Stimulated activated CD4-positive, alpha-beta T cell treated with anti-CD3 and anti-CD28 coated beads, Interleukin-4, amount 100 ng/mL, for 4 hours (primary cell): ENCODE data around the gene TET1.
"Not testable (repeated sequence)": the region's sequence is repeated elsewhere in the genome, so short reads cannot be mapped to it uniquely, and the experiment has no call there.

Experiments
- DNase-seq, 2 experiments: peaks; one replicate each; pipeline ENCODE4 v3.0.0-alpha.2; 2020

The TET1 gene

DNA sequence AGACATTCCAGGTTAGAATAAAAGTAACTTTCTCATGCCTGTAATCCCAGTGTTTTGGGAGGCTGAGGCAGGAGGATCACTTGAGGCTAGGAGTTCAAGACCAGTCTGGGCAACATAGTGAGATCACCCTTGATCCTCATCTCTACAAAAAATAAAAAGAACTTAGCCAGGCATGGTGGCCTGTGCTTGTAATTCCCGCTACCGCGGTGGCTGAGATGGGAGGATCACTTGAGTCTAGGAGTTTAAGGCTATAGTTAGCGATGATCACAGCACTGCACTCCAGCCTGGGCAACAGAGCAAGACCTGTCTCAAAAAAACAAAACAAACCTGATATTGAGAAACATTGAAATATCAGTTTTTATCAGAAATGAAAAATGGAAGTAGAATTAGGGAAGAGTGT is 4.6 kb downstream of the TET1 start:
- no peak for DNase-seq

DNA sequence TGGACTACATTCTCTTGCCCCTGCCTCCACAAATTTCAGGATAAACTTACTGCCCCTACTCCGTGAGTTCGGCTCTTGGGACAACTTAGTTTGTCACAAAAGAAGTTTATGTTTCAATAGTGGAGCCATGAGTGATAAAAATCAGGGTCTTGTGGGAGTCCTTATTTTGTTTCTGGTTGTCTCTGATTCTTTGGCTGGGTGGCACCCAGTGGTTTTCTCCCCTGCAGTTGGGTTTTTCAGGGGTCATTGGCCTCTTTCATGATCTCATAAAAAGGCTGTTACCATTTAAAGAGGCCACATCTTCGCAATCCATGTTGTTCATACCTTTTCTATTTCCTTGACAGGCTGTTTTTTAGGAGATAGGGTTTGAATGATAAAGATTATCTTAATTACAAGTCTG is 5.5 kb downstream of the TET1 start:
- no peak for DNase-seq

DNA sequence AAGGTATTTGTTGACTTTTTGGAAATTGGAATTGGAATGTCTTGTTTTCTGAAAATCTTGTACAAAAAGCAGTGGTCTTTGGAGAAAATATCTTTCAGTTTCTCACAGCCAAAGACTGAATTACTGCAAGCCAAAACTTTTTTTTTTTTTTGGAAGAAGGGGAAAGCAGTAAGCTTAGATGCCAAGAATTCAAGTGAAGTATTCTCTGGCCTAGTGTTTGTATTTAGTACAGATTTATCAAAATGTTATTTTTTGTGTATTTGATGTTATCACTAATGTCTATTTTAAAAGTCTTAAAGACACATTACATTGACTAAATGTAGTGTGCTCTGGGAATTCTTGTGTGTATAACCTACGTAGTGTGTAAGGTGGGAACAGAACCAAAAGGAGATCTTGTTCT is 6.2 kb downstream of the TET1 start:
- DNase-seq = no peak

DNA sequence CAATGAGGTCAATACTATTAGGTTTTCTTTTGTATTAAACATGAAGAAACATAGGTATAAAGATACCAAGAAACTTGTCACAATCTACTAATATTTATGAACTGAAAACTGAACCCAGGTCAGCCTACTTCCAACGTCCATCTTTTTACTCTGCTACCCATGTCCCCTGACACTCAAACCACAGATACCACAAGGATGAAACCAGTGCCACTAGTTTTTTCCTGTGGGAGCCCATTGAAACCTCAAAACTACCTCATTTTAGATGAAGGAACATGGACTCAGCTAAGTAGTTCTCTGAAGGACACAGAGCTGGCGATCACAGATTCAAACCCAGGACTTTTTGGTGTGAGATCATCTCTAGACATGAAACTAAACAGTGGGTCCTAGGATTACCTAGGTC is 6.8 kb downstream of the TET1 start:
- no peak for DNase-seq

DNA sequence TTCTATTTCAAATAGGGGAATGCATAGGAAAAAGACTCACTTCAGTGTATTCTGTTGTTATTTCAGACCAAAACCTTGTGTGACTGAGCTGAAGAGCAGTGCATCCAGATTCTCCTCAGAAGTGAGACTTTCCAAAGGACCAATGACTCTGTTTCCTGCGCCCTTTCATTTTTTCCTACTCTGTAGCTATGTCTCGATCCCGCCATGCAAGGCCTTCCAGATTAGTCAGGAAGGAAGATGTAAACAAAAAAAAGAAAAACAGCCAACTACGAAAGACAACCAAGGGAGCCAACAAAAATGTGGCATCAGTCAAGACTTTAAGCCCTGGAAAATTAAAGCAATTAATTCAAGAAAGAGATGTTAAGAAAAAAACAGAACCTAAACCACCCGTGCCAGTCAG is 12.0 kb downstream of the TET1 start:
- no peak for DNase-seq

DNA sequence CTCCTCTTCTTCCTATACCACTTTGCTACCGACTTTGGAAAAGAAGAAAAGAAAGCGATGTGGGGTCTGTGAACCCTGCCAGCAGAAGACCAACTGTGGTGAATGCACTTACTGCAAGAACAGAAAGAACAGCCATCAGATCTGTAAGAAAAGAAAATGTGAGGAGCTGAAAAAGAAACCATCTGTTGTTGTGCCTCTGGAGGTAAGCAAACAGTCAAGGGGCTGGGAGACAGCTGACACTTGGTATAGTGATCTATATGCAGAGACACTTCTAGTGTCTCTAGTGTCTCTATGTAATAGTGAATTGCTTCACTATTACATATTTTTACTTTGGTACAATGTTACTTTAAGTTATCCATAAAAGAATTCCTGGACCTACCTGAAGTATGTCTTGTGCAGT is 13.9 kb downstream of the TET1 start:
- no peak for DNase-seq

DNA sequence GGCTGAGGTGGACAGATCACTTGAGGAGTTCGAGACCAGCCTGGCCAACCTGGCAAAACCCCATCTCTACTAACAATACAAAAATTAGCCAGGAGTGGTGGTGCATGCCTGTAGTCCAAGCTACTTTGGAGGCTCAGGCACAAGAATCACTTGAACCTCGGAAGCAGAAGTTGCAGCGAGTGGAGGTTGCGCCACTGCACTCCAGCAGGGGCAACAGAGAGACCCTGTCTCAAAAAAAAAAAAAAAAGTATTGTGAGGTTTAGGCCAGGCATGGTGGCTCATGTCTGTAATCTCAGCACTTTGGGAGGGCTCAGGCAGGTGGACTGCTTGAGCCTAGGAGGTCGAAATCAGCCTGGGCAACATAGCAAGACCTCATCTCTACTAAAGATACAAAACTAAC is 16.0 kb downstream of the TET1 start:
- DNase-seq = no peak

DNA sequence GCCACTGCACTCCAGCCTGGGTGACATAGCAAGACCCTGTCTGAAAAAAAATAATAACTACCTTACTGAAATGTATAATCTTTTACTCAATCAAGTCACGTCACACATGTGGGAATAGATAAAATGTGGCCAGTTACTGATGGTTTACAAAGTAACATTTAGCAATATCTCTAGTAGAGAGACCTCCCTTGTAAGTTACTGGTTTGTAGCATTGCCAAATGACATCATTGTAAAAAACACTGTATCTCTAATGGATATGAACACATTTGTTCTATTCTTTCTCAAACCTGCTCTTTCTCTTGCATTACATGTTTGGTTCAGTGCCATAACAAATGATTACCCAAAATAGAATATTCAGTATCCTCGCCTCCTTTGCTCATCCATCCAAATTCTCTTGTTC is 18.8 kb downstream of the TET1 start:
- DNase-seq = no peak

DNA sequence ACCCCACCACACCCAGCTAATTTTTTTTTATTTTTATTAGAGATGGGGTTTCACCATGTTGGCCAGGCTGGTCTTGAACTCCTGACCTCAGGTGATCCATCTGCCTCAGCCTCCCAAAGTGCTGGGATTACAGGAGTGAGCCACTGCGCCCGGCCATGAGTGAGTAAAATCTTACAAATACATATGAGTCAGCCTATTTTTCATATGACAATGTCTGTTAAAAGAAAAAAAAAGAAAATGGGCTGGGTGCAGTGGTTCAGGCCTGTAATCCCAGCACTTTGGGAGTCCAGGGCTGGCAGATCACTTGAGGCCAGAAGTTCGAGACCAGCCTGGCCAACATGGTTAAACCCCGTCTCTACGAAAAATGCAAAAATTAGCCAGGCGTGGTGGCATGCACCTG is 24.1 kb downstream of the TET1 start:
- DNase-seq = not testable (repeated sequence)

DNA sequence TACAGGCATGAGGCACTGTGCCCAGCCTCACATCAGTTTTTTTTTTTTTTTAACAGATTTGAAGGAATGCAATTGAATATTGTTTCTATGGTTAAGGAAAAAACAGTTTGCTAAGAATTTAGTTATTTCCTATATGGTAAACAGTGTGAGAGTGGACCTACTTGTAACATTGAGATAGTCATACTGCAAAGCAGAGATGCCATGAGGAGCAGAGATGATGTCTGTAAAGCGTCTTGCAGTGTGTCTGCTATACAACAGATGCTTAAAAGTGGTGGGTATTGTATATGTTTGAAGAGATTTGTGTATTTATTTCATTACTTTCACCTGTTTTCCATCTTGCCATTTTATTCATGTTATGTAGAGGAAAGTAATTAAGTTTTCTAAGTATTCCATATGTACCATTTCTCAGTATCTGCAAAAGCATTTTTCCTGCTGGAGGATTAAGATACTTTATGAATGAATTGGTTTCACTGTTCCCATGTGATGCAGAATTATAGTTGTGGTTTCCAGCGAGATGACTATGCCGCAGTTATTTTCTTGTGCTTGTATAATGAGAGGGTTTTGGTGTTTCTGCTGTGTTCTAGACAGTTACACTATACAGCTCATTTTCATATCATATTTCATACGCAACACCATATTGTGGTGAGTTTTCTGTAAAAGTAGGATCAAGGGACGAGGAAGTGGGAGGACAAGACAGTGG is 26.6 kb downstream of the TET1 start:
- DNase-seq = no peak

DNA sequence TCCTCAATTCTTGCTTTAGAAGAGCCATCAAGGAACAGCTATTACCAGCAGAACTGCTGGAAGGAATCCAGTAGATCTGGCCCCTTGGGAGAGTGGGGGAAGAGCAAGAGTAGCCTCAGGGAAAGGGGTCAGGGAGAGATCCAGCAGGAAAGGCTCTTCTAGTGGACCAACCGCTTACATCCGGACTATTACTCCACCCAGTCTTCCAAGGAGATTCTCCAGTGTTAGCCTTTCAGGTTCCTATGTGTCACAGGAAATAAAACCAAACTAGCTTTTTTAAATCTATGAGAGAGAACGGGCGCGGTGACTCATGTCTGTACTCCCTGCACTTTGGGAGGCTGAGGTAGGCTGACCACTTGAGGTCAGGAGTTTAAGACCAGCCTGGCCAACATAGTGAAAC is 34.3 kb downstream of the TET1 start:
- DNase-seq = no peak

DNA sequence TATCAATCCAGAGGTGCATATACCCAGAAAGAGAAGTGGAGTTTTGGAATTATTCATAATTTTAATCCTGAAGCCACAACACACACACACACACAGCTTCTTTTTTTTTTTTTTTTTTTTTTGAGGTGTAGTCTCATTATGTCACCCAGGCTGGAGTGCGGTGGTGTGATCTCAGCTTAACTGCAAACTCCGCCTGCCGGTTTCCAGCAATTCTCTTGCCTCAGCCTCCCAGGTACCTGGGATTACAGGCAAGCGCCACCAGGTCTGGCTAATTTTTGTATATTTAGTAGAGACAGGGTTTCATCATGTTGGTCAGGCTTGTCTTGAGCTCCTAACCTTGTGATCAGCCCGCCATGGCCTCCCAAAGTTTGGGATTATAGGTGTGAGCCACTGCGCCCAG is 35.4 kb downstream of the TET1 start:
- no peak for DNase-seq

DNA sequence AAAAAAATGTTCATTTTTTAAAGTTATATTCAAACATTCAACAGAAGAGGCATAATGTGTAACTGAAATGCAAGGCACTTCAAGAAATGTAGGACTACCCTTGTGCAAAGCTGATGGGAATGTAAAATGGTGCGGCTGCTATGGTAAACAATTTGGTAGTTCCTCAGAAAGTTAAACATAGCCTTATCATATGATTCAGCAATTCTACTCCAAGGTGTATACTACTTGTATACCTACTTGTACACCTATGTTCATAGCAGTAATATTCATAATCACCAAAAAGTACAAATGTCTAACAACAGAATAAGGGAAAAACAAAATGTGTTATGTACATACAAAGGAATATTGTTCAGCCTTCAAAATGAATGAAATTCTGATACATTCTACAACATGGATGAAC is 37.3 kb downstream of the TET1 start:
- no peak for DNase-seq

DNA sequence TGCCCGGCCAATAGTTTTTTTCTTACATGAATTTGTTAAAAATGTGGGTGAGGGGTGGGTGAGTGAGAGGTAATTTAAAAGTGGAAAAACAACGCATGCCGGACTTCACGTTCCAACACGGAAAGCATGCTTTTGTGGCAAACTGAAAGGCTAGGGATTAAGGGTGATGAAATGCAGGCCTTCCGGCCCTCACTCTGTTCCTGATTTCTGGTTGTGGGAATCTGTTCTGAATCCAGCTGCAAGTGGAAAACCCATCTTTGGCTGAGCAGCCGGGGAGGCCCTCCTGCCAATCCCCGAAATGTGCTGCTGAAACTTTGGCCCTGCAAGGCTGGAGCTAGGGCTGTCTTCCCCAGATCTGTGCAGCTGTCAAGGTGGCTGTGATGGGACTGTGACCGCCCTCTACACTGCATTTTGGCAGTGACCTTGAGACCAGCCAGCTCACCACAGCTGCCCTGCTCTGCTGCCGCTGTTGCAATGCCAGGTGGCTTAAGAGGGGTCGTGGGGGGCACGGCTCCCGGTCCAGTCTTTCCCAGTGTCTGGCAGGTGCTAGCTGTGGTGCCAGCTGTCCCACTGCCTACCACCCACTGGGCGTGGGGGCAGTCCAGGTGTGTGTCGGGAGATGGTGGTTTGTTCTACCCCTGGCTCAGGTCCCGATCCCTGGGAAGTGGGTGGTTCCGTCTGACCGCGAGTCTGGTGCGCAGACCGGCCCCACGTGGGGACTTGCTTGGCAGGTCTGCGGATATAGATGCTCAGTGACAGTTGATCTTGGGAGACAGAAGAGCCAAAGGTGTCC is 39.0 kb downstream of the TET1 start:
- no peak for DNase-seq

DNA sequence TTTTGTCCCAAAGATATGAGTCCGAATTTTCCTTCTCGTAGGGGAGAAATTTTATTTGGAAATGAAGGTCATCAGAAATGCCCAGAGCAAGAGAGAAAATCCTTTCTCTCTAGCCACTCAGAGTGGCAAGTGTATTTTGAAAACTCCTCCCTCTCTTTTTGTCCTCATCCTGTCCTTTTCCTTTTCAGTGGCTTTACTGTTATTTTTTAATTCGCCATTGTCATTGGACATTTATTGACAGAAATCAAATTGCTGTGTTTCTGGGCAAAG is 39.6 kb downstream of the TET1 start:
- DNase-seq = no peak

DNA sequence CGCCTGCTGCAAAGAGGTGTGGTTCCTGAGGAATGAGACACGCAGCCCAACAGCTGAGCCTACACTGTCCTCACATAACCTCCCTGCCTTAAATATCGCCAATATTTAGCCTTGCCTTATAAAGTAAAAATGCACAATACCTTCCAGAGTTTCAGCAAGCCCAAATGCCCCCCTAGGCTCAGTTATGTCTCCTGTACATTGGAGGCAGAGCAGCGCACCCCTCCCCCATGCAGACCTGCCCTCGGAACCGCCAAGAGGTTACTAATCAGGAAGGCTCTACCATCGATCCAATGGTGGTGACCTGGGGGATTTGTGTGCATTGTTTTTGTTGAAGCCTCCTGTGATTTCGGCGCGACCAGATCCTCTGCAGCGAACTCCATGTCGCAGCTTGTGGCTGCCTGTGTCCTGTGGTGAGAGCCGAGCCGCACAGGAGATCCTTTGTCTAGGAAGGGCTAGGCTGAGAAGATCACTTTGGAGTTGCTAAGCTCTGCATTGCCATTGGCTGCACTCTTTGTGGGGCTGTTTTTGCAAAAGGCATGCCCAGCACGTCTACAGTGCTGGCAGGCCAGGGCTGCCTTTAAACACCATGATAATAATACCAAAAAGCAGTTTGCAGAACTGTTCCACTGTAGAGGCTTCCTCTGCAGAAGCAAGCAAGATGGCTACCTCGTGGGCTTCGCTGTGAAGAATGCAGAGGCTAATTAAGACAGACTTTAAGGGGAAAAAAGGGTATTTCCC is 40.1 kb downstream of the TET1 start:
- peak; percentile 16 to 26 for DNase-seq

DNA sequence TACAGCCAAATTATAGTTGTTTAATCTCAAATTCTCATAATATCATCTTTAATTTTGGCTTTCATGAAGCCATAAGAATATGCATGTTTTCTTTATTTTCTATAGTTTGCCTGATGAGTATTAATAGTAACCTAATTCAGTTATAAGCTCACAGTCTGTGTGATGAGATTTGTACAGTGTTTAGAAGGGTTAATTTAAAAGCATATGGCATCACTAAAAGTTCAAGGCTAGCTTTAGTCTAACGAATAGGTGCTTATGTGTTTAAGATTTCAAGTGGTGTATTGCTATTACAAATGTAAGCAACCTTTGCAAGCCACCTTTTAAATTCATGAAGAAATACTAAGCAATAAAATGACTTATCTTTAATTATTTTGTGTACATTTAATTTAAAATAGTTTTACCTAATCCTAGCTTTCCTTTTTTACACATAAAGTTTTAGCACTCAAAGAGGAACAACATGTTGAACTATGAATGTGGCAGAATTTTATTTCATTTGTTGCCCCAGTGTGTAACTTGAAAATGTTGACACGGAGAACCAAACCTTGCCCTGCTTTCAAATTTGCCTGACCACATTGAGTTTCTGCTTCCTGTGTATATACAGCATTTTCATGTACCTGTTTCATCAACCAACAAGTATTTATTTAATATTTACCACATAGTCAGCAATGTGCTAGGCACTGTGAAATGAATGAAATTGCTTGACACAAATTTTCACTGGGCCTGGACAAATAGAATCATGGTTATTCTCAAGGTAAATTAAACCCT is 41.5 kb downstream of the TET1 start:
- DNase-seq = no peak

DNA sequence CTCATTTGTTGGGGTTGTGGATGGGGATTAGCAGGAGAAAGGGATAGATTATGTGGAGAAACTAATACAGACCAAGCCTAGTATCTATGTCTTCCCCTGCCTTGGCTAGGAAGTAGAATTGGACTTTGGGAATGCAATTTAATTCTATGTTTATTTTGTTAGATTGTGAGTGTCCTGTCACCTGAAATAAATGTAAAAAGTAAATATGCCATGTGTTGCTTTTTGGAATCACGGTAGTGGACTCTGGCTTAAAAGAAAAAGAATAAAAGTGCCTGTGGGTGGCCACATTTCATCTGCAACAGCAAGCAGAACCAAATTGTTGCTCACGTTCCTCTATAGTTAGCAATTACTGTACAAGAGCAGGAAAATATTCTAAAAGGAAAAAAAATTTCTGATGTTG is 42.3 kb downstream of the TET1 start:
- DNase-seq = no peak

DNA sequence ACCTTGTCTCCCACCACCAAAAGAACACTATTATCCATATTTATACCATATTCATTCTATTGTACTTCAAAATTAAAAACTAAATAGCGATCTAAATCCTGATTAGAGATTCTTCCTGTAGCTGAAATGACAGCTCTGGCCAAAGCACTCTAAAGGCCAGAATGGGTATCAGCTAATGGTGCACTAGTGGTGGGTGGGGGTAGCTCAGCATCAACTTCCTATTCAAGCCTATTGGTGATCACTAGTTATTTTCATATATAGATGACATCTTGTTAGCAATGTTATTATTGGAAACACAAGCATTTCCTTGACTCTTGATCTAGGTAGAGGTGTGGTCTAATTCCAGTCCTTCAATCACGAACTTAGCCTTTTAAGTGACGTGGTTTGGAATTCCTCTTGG is 43.6 kb downstream of the TET1 start:
- DNase-seq = no peak

DNA sequence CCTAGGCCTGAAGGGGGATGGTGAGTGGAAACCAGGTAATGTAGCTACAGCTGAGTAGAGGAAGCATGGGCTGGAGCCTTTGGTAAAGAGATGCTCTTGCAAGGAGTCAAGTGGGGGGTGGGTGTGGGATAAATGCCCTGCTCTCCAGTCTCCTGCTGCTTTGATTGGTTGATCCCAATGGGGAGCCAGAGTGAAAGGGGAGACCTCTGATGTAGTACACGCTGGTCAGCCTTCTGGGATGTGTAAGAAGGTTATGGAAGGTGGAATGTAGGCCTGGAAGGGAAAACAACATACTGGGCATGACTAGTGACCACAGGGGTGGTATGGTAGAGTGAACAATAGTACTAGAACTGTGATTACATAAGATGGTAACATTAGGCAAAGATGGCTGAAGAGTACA is 44.3 kb downstream of the TET1 start:
- DNase-seq = no peak

DNA sequence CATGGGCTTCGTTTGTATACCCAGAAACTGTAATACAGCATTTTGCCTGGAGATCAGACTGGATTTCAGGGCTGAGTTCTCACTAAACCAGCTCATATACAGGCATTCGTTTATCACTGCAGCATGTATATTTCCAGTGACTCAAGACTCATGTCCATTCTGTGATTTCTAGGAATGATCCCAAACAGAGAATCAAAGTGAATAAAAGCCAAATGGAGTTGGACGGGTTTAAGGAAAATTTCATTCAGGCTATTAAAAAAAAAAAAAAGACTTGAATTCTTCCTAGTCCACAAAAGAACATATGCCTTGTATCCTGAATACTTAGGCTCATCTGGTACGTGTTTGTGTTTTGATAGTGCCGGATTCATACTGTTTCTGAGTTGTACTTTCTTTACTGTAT is 46.8 kb downstream of the TET1 start:
- DNase-seq = no peak

DNA sequence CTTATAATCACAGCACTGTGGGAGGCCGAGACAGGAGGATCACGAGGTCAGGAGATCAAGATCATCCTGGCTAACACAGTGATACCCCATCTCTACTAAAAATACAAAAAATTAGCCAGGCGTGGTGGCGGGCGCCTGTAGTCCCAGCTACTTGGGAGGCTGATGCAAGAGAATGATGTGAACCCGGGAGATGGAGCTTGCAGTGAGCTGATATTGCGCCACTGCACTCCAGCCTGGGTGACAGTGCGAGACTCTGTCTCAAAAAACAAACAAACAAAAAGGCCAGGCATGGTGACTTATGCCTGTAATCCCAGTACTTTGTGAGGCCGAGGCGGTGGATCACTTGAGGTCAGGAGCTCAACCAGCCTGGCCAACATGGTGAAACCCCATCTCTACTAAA is 49.9 kb downstream of the TET1 start:
- not testable (repeated sequence) for DNase-seq

DNA sequence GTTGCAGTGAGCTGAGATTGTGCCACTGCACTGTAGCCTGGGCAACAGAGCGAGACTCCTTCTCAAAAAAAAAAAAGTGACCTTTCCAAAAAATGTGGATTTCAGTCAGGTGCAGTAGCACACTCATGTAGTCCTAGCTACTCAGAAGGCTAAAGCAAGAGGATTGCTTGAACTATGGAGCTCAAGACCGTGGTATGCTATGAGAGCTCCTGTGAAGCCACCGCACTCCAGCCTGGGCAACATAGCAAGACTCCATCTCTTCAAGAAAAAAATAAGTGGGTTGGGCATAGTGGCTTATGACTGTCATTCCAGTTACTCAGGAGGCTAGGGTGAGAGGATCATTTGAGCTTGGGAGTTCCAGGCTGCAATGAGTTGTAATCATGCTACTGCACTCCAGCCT is 51.1 kb downstream of the TET1 start:
- no peak for DNase-seq

DNA sequence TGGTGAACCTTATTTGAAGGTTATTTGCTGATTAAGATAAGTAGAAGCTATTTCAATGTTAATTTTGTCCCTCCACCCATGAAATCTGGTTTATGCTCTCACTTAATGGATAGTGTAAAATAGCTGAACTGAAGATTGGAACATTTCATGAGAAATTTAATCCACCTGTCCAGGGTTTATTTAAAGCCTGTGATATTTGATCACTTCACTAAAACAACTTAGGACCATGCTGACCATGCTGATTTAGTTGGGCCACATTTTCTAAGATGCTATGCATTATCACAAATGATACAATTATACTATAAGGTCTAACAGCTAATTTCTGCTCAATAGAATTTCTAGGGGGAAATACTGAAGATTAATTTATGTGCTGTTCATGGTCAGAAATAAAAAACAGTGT is 53.8 kb downstream of the TET1 start:
- DNase-seq = not testable (repeated sequence)
